HepG2 (cell line): ENCODE measurements around the gene CPXM1. TPM values are rescaled to one million over a fixed set of nuclear protein-coding genes. Genes with fewer than 3 reads are reported as not detected.
A peak's percentile ranks its signal among the peaks of the same experiment; 100 is the strongest.

Experiments
- ARNT ChIP-seq: fragments of 450-650 bp; IDR thresholded peaks from 2 replicates; pipeline ENCODE4 v1.6.1; 2017
- CBX5 ChIP-seq: sonication (generic); formaldehyde crosslinking; IDR thresholded peaks from 2 replicates; pipeline ENCODE4 v1.4.0; 2020; ENCODE audit warnings: missing genetic modification reagents, borderline replicate concordance
- EHMT2 ChIP-seq: fragments of 200-600 bp; sonication (generic); IDR thresholded peaks from 2 replicates; pipeline ENCODE4 v1.7.0; 2017; ENCODE audit warnings: antibody characterized with exemption, low read depth, low read length, borderline replicate concordance
- HHEX ChIP-seq: IDR thresholded peaks from 2 replicates; pipeline ENCODE4 v1.6.1; 2016; ENCODE audit warnings: control low read depth
- KLF11 ChIP-seq: IDR thresholded peaks from 2 replicates; pipeline ENCODE4 v1.6.1; 2016; ENCODE audit warnings: missing compliant biosample characterization
- MED8 ChIP-seq: sonication (generic); formaldehyde crosslinking; IDR thresholded peaks from 2 replicates; pipeline ENCODE4 v1.8.1; 2023; ENCODE audit warnings: mild to moderate bottlenecking, missing genetic modification reagents; ENCODE audit not compliant: insufficient replicate concordance
- NFKB2 ChIP-seq: sonication (generic); formaldehyde crosslinking; IDR thresholded peaks from 2 replicates; pipeline ENCODE4 v1.4.0; 2020; ENCODE audit warnings: missing genetic modification reagents, borderline replicate concordance
- PHF21A ChIP-seq: sonication (generic); formaldehyde crosslinking; IDR thresholded peaks from 2 replicates; pipeline ENCODE4 v1.5.0; 2020; ENCODE audit warnings: mild to moderate bottlenecking, missing genetic modification reagents
- PLRG1 ChIP-seq: fragments of 450-650 bp; conservative IDR thresholded peaks from 2 replicates; pipeline ENCODE4 v1.6.1; 2016
- POLR2A ChIP-seq, 2 experiments: IDR thresholded peaks; 2 replicates each; pipeline ENCODE4 v1.6.1; 2011; ENCODE audit warnings: low read depth in 2 of 2, low read length in 2 of 2, mild to moderate bottlenecking in 1 of 2, moderate library complexity in 1 of 2; ENCODE audit not compliant: insufficient read depth in 1 of 2
- RFX3 ChIP-seq: IDR thresholded peaks from 2 replicates; pipeline ENCODE4 v1.6.1; 2016; ENCODE audit warnings: missing biosample characterization, missing genetic modification reagents
- SIX1 ChIP-seq: sonication (generic); formaldehyde crosslinking; IDR thresholded peaks from 2 replicates; pipeline ENCODE4 v1.4.0; 2020; ENCODE audit warnings: missing genetic modification reagents, borderline replicate concordance
- SMAD3 ChIP-seq: sonication (generic); formaldehyde crosslinking; IDR thresholded peaks from 2 replicates; pipeline ENCODE4 v1.4.0; 2020; ENCODE audit warnings: missing genetic modification reagents
- TOPORS ChIP-seq: sonication (generic); formaldehyde crosslinking; IDR thresholded peaks from 2 replicates; pipeline ENCODE4 v1.8.0; 2023; ENCODE audit warnings: mild to moderate bottlenecking, missing genetic modification reagents
- ZBTB46 ChIP-seq: sonication (generic); formaldehyde crosslinking; IDR thresholded peaks from 2 replicates; pipeline ENCODE4 v1.4.0; 2020; ENCODE audit warnings: mild to moderate bottlenecking, missing genetic modification reagents, borderline replicate concordance
- ZFP1 ChIP-seq: IDR thresholded peaks from 2 replicates; pipeline ENCODE4 v1.6.1; 2016
- ZNF136 ChIP-seq: sonication (generic); formaldehyde crosslinking; IDR thresholded peaks from 2 replicates; pipeline ENCODE4 v1.8.1; 2022; ENCODE audit warnings: low read depth, mild to moderate bottlenecking, moderate library complexity, missing genetic modification reagents
- ZNF232 ChIP-seq: sonication (generic); formaldehyde crosslinking; IDR thresholded peaks from 2 replicates; pipeline ENCODE4 v1.4.0; 2020; ENCODE audit warnings: missing genetic modification reagents, borderline replicate concordance
- ZNF263 ChIP-seq: sonication (generic); formaldehyde crosslinking; IDR thresholded peaks from 2 replicates; pipeline ENCODE4 v1.4.0; 2020; ENCODE audit warnings: missing genetic modification reagents
- ZNF276 ChIP-seq: sonication (generic); formaldehyde crosslinking; IDR thresholded peaks from 2 replicates; pipeline ENCODE4 v1.4.0; 2020; ENCODE audit warnings: mild to moderate bottlenecking, low read depth, missing genetic modification reagents
- ZNF503 ChIP-seq: sonication (generic); formaldehyde crosslinking; IDR thresholded peaks from 2 replicates; pipeline ENCODE4 v1.4.0; 2020; ENCODE audit warnings: missing genetic modification reagents
- polyA plus RNA-seq, 8 experiments: library from polyadenylated mRNA; depleted of rRNA in 3 of 8; stranded (reverse) in 7 of 8; unstranded in 1 of 8; fragments of >200 nt; fragmentation: Illumina TruSeq in 4 of 8; extraction: Trizol in 4 of 8; gene quantifications; 2 replicates each; pipeline versions ENCODE4 v1.2.1 to v1.2.3, GENCODE V29; 2011 to 2016; ENCODE audit warnings: low read depth in 4 of 8, missing spikeins in 1 of 8, mixed read lengths in 1 of 8; ENCODE audit not compliant: insufficient read depth in 1 of 8
- total RNA-seq, 5 experiments: library from RNA; depleted of rRNA; stranded (reverse); fragments of >200 nt; fragmentation: Illumina TruSeq; extraction: Trizol; gene quantifications; 2 replicates each; pipeline ENCODE4 v1.2.3, GENCODE V29; 2016; ENCODE audit warnings: low read depth in 1 of 5
- TF ChIP-seq, protein P1 (sequence below): sonication (generic); formaldehyde crosslinking; conservative IDR thresholded peaks from 2 replicates; pipeline ENCODE4 v1.4.0; 2020; ENCODE audit warnings: missing genetic modification reagents
- TF ChIP-seq, protein P2 (sequence below): sonication (generic); formaldehyde crosslinking; IDR thresholded peaks from 2 replicates; pipeline ENCODE4 v1.5.0; 2020; ENCODE audit warnings: missing genetic modification reagents

The CPXM1 gene
- total and polyA plus RNA-seq, 2 of the 13 experiments (the other 11 are each of a cell fraction or from before 2014, with no cell fraction given), result 0.07 TPM; not detected in 1

GRCh38 chr20:2840967-2841531 is 40.6 kb upstream of the CPXM1 start (continued):
- TF ChIP-seq, protein P1, sequence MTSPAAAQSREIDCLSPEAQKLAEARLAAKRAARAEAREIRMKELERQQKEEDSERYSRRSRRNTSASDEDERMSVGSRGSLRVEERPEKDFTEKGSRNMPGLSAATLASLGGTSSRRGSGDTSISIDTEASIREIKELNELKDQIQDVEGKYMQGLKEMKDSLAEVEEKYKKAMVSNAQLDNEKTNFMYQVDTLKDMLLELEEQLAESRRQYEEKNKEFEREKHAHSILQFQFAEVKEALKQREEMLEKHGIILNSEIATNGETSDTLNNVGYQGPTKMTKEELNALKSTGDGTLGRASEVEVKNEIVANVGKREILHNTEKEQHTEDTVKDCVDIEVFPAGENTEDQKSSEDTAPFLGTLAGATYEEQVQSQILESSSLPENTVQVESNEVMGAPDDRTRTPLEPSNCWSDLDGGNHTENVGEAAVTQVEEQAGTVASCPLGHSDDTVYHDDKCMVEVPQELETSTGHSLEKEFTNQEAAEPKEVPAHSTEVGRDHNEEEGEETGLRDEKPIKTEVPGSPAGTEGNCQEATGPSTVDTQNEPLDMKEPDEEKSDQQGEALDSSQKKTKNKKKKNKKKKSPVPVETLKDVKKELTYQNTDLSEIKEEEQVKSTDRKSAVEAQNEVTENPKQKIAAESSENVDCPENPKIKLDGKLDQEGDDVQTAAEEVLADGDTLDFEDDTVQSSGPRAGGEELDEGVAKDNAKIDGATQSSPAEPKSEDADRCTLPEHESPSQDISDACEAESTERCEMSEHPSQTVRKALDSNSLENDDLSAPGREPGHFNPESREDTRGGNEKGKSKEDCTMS, result no peak
- TF ChIP-seq CBX5 (no peak), HHEX (CRISPR knock-in tag) (no peak; the same call in 1 of the 2 replicates), EHMT2 (no peak), ZNF276 (CRISPR knock-in tag) (no peak), KLF11 (CRISPR knock-in tag) (no peak), TOPORS (0 out of 2 replicates have a peak, but pooled peaks have one; percentile 3), ZFP1 (no peak), POLR2A (IDR thresholded peaks at IDR 0.05; ENCODE audit: insufficient read depth in 1 of 2, low read depth in 2 of 2, low read length in 2 of 2) (peak; percentile 31 to 56; a peak in 2 of 4 replicates), ZBTB46 (no peak), PLRG1 (no peak), RFX3 (0 out of 2 replicates have a peak, but pooled peaks have one; percentile 5), ZNF232 (CRISPR knock-in tag) (0 out of 2 replicates have a peak, but pooled peaks have one; percentile 55), PHF21A (no peak; the same call in 1 of the 2 replicates), MED8 (CRISPR knock-in tag) (no peak), SMAD3 (CRISPR knock-in tag) (no peak), NFKB2 (CRISPR knock-in tag) (no peak; the same call in 1 of the 2 replicates), ARNT (no peak), ZNF503 (CRISPR knock-in tag) (no peak), ZNF136 (no peak), SIX1 (CRISPR knock-in tag) (no peak), ZNF263 (no peak)
- TF ChIP-seq, protein P2, sequence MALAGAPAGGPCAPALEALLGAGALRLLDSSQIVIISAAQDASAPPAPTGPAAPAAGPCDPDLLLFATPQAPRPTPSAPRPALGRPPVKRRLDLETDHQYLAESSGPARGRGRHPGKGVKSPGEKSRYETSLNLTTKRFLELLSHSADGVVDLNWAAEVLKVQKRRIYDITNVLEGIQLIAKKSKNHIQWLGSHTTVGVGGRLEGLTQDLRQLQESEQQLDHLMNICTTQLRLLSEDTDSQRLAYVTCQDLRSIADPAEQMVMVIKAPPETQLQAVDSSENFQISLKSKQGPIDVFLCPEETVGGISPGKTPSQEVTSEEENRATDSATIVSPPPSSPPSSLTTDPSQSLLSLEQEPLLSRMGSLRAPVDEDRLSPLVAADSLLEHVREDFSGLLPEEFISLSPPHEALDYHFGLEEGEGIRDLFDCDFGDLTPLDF, result peak; percentile 14; the same call in 1 of the 2 replicates
